Colonic mucosa (tissue), 4 donors: ENCODE measurements around the gene SPPL2A. TPM values are rescaled to one million over a fixed set of nuclear protein-coding genes. Genes with fewer than 3 reads are reported as not detected.
"Not testable (repeated sequence)": the region's sequence is repeated elsewhere in the genome, so short reads cannot be mapped to it uniquely, and the experiment has no call there.

Experiments
- DNase-seq: peaks from one replicate; pipeline ENCODE4 v3.0.0-alpha.2; 2020
- H3K27ac ChIP-seq: fragments of 200-600 bp; one replicate; pipeline ENCODE4 v1.8.0; 2021
- H3K27me3 ChIP-seq: fragments of 200-600 bp; one replicate; pipeline ENCODE4 v1.8.0; 2021
- H3K36me3 ChIP-seq: fragments of 200-600 bp; one replicate; pipeline ENCODE4 v1.8.0; 2021
- H3K4me1 ChIP-seq: fragments of 200-600 bp; one replicate; pipeline ENCODE4 v1.8.0; 2021; ENCODE audit warnings: mild to moderate bottlenecking
- H3K4me3 ChIP-seq: fragments of 200-600 bp; one replicate; pipeline ENCODE4 v1.8.0; 2021
- H3K9ac ChIP-seq, 2 donors: one replicate each; pipeline ENCODE4 v1.7.0; 2013; ENCODE audit warnings: control low read depth in 2 of 2, low read depth in 2 of 2, low read length in 2 of 2
- H3K9me3 ChIP-seq: fragments of 200-600 bp; one replicate; pipeline ENCODE4 v1.8.0; 2021
- intact Hi-C: fragments of 100-400 bp; cut with DNase I; formaldehyde crosslinking; loops from one replicate; pipeline ENCODE4 v1.14.1; 2022
- total RNA-seq, 2 donors: library from RNA; stranded (reverse); fragmentation: NEBNext Ultra II Directional in 1 of 2; extraction: Animal tissue kit (Norgen Biotek cat#: 25700) in 1 of 2; gene quantifications; one replicate each; pipeline ENCODE4 v1.2.1, GENCODE V29; 2021
- TF ChIP-seq, protein P1 (sequence below): fragments of 200-600 bp; IDR thresholded peaks from one replicate; pipeline ENCODE4 v1.8.0; 2022; ENCODE audit warnings: antibody characterized with exemption, mild to moderate bottlenecking
- donor health status: healthy.
- donor health status: DM: no; HTN: no; CAD: no.
- donor health status: DM: no; HTN: no; CAD: no.

Gene SPPL2A, protein sequence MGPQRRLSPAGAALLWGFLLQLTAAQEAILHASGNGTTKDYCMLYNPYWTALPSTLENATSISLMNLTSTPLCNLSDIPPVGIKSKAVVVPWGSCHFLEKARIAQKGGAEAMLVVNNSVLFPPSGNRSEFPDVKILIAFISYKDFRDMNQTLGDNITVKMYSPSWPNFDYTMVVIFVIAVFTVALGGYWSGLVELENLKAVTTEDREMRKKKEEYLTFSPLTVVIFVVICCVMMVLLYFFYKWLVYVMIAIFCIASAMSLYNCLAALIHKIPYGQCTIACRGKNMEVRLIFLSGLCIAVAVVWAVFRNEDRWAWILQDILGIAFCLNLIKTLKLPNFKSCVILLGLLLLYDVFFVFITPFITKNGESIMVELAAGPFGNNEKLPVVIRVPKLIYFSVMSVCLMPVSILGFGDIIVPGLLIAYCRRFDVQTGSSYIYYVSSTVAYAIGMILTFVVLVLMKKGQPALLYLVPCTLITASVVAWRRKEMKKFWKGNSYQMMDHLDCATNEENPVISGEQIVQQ
- total RNA-seq = 100 to 1,000 TPM; 190 to 308 TPM

- peak within 1 kb of the TSS; percentile 98 for H3K27ac ChIP-seq
- H3K36me3 ChIP-seq = no peaks in the 10 kb centered on the region
- H3K4me1 ChIP-seq = peaks cover 5% of the 10 kb centered on the region
- no peaks in the 10 kb centered on the region for H3K9me3 ChIP-seq
- TF ChIP-seq, protein P1, sequence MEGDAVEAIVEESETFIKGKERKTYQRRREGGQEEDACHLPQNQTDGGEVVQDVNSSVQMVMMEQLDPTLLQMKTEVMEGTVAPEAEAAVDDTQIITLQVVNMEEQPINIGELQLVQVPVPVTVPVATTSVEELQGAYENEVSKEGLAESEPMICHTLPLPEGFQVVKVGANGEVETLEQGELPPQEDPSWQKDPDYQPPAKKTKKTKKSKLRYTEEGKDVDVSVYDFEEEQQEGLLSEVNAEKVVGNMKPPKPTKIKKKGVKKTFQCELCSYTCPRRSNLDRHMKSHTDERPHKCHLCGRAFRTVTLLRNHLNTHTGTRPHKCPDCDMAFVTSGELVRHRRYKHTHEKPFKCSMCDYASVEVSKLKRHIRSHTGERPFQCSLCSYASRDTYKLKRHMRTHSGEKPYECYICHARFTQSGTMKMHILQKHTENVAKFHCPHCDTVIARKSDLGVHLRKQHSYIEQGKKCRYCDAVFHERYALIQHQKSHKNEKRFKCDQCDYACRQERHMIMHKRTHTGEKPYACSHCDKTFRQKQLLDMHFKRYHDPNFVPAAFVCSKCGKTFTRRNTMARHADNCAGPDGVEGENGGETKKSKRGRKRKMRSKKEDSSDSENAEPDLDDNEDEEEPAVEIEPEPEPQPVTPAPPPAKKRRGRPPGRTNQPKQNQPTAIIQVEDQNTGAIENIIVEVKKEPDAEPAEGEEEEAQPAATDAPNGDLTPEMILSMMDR = no peak
- peak; percentile 86 for DNase-seq
- intact Hi-C loops = loop anchor here (10.0 kb wide), 1 partner anchor 109 kb away; no protein-coding TSS in a partner anchor
- H3K9ac ChIP-seq = peak within 1 kb of the TSS; percentile 91 to 92
- no peaks in the 10 kb centered on the region for H3K27me3 ChIP-seq
- peak within 1 kb of the TSS; percentile 78 for H3K4me3 ChIP-seq
These were observed at the start of gene SPPL2A for GRCh38 chr15:50765195-50765967. Gene SPPL2A (minus strand): TSS chr15:50765706. CDS start chr15:50765533, 173 bp downstream.

GRCh38 chr15:50814634-50815033 lies 49.1 kb upstream of the SPPL2A start:
- TF ChIP-seq, protein P1 = no peak
- Histone ChIP-seq H3K27ac (no peak overlapping the region), H3K9ac (no peak overlapping the region), H3K4me3 (no peak overlapping the region), H3K4me1 (no peaks in the 10 kb centered on the region), H3K36me3 (no peaks in the 10 kb centered on the region), H3K9me3 (no peaks in the 10 kb centered on the region), H3K27me3 (no peaks in the 10 kb centered on the region)
- DNase-seq = no peak
- intact Hi-C loops = no loop called here

DNA sequence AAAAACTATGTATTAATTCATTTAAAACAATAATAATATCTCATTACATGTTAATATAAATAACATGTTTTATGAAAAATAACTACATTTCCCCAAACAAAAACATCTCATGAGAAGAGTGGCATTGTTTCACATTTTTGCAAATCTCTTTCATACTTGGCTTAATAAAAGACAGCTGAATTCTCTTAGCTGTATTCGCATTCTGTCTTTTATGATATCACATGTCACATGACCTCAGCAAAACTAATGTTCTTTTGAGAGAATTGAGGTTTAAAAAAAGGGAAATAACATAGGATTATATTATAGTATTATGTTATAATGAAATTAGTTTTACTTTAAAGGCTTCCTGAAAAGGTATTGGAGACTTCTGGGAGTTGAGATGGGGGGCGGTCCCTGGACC lies 48.4 kb upstream of the SPPL2A start:
- intact Hi-C loops = no loop called here
- H3K4me3 ChIP-seq = no peak overlapping the region
- no peak overlapping the region for H3K27ac ChIP-seq
- no peak for DNase-seq
- no peak overlapping the region for H3K9ac ChIP-seq
- H3K9me3 ChIP-seq = no peaks in the 10 kb centered on the region
- TF ChIP-seq, protein P1 = no peak
- H3K4me1 ChIP-seq = no peaks in the 10 kb centered on the region
- no peaks in the 10 kb centered on the region for H3K27me3 ChIP-seq
- no peaks in the 10 kb centered on the region for H3K36me3 ChIP-seq

- intact Hi-C loops = no loop called here
- Histone ChIP-seq H3K27ac (no peak overlapping the region), H3K4me1 (no peaks in the 10 kb centered on the region), H3K27me3 (no peaks in the 10 kb centered on the region), H3K9me3 (no peaks in the 10 kb centered on the region), H3K4me3 (no peak overlapping the region), H3K9ac (no peak overlapping the region), H3K36me3 (no peaks in the 10 kb centered on the region)
- TF ChIP-seq, protein P1 = no peak
- DNase-seq = no peak
These were observed 47.6 kb upstream of the SPPL2A start for GRCh38 chr15:50813089-50813488.

DNA sequence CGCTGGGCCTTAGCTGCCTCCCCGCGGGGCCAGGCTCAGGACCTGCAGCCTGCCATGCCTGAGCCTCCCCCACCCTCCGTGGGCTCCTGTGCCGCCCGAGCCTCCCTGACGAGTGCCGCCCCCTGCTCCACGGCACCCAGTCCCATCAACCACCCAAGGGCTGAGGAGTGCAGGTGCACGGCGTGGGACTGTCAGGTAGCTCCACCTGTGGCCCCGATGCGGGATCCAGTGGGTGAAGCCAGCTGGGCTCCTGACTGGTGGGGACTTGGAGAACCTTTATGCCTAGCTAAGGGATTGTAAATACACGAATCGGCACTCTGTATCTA lies 46.6 kb upstream of the SPPL2A start:
- H3K27ac ChIP-seq, H3K27me3 ChIP-seq, H3K4me1 ChIP-seq, H3K9me3 ChIP-seq, H3K4me3 ChIP-seq, H3K36me3 ChIP-seq, intact Hi-C loops, H3K9ac ChIP-seq, DNase-seq: not testable (repeated sequence)

GRCh38 chr15:50811461-50812180 lies 46.1 kb upstream of the SPPL2A start:
- H3K36me3 ChIP-seq, H3K9ac ChIP-seq, H3K4me3 ChIP-seq, H3K9me3 ChIP-seq, DNase-seq, intact Hi-C loops, H3K27me3 ChIP-seq, H3K4me1 ChIP-seq, H3K27ac ChIP-seq: not testable (repeated sequence)
